GM21737 (cell line): ENCODE measurements around the gene NAA16.
"Not testable (repeated sequence)": the region's sequence is repeated elsewhere in the genome, so short reads cannot be mapped to it uniquely, and the experiment has no call there.

Source experiments
- ATAC-seq: cut with Tn5 transposase; IDR thresholded peaks from one replicate; pipeline ENCODE4 v1.9.1; 2021; ENCODE audit warnings: mild to moderate bottlenecking, moderate library complexity; ENCODE audit not compliant: unreplicated experiment

The NAA16 gene

DNA sequence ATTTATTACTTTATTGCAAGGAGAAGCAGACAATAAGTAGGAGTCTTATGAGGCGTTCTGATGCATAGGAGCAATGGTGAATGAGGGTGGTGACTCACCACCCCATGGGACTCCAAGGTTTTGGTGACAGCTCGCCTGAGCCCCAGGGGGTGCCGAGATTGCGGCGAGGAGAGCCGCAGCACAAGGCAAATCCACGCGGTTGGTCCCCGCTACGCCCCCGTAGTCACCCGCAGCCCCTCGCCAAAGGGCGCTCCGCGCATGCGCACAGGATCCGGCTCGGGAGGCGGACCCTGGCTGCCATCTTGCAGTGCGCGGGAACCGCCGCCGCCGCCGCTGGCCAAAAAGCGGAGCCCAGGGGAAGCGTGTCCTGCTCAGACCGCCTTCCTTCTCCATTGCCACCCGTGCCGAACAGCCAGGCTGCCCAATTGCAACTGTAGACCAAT lies at the start of gene NAA16:
NAA16 (plus strand) TSS at position 305 of the 443 bp plus-strand sequence. CDS start 262 bp downstream, outside the sequence.
- ATAC-seq, result peak; percentile 65

DNA sequence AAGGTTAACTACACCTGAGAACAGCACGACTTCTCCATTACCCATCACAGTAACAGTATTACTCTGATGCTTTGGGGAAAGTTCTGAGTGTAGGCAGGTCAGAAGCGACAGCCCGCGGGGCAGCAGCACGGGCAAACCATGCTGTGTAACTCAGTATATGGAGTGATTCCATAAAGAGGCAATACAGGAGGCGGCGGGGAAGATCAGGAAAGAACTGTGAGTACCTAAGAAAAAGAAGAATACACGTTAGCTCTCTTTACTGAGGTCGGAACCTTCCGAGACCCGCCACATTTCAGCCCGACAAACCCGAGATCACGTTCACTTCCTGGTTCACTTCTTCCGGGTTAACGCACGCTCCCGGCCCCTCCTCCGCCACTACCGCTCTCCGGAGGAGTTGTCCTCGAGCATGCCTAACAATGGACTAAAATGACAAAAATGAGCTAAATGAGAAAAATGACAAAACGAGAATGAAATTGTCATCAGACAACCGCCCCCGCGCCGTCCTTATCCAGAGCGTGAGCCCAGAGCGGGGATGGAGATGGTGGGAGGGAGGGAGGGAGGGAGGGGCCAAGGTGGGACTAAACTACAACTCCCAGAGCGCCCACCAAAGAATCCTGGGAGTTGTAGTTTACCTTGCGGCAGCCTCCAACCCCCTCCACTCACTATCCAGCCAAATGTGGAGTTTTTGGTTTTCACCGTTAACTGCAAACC lies 47.7 kb upstream of the NAA16 start, which contains the start of gene MTRF1:
MTRF1 (minus strand) TSS at position 316 of the 711 bp plus-strand sequence. CDS start 2,669 bp downstream, outside the sequence.
- peak; percentile 95 for ATAC-seq

DNA sequence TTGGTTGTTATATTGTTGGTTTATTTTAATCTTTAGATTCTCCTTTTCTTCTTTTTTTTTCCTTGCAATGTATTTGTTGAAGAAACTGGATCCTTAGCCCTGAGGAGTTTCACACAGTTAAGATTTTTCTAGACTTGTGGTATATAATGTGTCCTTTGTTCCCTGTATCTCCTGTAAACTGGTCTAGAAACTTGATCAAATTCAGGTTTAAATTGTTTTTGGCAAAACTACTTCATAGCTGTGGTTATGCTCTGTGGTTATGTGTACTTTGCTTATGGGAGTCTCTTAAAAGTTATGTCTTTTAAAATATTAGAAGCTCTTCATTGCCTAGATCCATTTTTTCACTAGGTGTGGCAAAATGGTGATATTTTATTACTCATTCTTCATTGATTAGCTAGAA lies 44.0 kb upstream of the NAA16 start:
- no peak for ATAC-seq

DNA sequence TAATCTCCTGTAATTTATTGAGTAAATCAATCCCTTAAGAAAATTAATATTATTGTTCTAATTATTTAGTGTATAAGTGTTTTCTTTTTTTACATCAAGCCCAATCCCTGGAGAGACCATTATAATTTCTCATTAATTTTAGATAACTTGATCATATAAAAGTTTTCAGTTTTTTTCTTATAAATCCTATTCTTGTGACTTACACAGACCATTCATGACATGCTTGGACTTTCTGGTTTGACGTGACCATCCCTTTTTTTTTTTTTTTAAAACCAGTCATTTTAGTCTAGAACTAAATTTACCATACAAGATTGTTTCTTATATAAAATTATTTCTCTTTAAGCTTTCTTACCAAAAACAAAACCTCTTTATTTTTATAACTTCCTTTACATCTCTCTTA lies 42.3 kb upstream of the NAA16 start:
- no peak for ATAC-seq

DNA sequence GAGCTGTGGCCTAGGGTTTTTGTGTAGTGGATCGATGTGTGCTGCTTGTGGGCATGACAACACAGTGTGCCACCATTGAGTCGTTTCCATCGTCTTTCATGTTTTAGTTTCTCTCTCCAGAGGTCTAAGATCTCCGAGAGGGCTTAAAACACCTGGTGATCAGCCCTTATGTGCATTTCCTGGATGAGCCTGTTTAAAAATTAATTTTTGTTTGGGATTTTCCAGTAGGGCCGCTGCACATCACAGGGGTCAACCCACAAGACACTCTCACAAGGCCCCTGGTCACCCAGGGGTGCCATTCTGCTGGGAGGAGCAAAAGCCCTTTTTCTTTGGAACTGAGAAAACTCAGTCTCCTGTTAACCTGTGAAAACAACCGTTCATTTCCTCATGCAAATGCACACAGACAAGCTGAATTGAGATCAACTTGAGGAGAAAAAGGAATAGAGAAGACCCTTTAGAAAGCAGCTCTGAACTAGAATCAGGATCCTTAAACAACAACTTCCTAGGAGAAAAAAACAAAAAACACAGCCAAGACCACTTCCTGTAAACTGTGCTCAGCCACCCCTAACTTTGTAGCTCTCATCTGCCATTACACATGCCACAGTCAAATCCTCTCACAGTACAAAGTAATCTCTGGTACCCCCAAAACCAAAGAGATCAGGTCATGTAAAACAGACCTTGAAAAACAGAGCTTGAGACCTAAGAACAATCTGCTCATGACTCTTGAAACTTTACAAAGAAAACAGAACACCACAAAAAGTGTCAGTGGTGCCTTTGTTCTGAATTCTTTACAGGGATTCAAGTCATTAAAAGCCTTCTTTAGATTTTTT lies 39.4 kb upstream of the NAA16 start:
- no peak for ATAC-seq

DNA sequence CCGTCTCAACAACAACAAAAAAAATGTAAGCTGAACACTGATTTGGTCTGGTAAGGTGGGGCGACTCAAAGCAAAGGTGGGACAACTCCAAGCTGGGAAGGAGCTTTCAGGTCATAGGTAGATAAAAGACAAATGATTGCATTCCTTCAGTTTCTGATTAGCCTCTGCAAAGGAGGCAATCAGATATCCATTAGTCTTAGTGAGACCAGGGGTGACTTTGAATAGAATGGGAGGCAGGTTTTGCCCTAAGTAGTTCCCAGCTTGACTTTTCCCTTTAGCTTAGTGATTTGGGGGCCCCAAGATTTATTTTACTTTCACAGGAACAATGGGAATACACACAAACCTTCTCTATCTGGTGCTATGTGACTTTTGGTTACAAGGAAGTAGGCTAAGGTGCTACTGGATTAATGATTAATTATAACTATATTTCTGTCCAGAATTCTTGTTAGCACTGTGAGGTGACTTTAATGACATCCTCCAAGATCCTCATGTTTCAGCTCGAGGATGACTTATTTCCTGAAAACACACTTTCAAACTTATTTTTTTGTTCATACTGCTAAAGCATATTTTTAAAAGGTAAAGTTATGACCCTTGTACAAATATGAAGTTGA lies 37.1 kb upstream of the NAA16 start:
- no peak for ATAC-seq

DNA sequence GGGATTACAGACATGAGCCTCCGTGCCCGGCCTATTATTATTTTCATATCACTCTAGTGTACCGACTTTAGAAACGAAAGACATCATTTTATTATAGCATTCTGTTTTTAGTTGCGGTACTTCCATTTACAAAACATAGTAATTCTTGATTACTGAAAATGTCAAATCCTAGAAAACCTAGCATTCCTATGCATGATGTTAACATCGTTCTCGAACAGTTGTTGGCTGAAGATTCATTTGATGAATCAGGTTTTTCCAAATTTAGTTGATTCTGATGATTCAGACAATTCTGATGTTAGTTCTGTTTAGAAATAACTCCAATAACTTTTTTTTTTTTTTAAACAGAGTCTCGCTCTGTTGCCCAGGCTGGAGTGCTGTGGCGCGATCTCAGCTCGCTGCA lies 36.2 kb upstream of the NAA16 start:
- no peak for ATAC-seq

DNA sequence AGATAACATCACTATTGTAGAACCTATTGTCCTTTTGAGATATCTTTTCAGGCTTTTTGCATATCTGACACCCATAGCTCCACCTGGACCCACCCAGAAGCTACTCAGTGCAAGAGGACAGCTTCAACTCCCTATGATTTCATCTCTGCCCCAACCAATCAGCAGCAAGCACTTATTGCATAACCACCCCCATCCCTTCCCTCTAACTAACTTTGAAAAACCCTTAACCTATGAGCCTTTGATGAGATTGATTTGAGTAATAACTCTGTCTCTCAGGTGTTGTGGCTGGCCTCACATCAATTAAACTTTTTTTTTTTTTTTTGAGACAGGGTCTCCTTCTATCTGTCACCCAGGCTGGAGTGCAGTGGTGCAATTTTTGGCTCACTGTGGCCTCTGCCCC lies 34.2 kb upstream of the NAA16 start:
- ATAC-seq, result no peak

DNA sequence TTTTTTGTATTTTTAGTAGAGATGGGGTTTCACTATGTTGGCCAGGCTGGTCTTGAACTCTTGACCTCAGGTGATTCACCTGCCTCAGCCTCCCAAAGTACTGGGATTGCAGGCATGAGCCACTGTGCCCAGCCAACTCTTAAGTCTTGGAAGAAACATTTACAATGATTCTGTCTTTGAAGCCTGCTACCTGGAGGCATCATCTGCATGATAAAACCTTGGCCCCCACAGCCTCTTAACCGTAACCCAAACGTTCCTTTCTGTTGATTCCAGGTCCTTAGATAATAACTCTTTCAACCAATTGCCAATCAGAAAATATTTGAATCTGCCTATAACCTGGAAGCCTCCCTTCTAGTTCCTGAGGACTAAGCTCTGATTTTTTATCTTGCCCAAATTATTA lies 31.9 kb upstream of the NAA16 start:
- not testable (repeated sequence) for ATAC-seq

DNA sequence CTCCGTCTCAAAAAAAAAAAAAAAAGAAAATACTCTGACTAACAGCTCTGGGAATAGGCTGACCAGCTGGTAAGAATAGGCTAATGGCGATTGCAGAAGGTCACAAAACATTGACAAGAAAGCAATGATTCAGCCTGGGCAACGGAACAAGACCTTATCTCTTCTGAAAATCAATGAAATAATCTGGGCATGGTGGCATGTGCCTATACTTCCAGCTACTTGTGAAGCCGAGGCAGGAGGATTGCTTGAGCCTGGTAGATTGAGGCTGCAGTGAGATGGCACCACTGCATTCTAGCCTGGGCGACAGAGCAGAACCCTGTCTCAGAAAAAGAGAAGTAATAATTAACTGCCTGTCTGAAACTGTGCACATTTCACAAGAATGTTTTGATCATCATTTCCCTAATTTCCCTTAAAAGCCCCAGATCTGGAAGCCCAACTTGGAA lies 28.9 kb upstream of the NAA16 start:
- no peak for ATAC-seq

DNA sequence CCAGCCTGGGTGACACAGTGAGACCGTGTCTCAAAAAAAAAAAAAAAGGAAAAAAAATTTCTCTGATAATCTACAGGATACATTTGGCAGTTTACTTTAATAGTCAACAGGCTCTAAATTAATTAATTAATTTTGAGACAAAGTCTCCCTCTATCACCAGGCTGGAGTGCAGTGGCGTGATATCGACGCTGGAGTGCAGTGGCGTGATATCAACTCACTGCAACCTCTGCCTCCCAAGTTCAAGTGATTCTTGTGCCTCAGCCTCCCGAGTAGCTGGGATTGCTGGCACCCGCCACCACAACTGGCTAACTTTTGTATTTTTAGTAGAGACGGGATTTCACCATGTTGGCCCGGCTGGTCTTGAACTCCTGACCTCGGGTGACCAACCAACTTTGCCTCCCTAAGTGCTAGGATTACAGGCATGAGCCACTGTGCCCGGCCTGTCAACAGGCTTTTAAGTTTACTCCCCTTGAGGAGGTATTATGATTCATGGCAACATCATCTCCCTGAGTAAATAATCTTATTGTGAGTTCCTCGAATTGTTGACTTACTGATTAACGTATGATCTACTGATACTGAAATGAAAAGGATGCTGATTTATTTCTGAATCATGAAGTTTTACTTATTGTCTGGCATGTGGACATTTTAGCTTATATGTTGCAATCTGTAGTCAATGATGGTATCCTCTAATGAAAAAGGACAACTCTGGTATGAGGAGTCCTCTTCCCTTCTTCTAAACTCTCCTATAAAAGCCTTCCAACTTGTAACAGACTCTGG lies 26.4 kb upstream of the NAA16 start:
- no peak for ATAC-seq

DNA sequence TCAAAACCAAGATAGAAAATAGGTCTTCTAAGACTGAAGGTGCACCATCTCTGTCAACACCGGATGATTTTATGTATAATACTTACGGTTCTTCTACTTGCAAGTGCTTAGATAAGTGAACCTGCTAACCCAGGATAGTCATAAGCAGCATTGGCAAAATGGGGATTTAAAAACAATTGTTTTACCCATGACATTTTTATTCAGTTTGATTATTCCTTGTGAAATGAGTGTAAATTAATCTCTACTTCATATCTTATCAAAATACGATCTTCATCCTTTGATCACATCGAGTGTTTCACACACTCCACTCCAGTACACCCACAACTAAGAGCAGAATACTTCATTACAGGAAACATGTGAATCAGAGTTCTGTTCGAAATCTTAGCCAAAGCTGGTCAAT lies 24.7 kb upstream of the NAA16 start:
- ATAC-seq, result no peak

DNA sequence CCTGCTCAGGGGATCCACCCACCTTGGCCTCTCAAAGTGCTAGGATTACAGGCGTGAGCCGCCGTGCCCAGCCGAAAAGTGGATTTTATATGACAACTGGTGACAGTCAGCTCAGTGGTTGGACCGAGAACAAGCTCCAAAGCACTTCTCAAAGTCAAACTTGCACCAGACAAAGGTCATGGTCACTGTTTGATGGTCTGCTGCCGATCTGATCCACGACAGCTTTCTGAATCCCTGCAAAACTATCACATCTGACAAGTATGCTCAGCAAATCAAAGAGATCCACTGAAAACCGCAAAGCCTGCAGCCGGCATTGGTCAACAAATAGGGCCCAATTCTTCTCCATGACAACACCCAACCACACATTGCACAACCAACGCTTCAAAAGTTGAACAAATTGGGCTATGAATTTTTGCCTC lies 21.6 kb upstream of the NAA16 start:
- no peak for ATAC-seq

DNA sequence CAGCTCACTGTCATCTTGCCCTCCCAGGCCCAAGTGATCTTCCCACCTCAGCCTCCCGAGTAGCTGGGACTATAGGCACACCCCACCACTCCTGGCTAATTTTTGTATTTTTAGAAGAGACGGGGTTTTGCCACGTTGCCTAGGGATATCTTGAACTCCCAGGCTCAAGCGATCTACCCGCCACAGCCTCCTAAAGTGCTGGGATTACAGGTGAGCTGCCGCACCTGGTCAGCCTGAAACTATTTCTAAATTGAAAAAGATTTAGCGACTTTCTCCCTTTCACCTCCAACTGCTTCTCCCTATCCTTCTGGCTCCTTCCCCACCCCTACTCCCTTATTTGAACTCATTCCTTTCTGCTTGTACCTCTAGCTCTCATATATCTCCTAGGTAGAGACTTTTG lies 19.8 kb upstream of the NAA16 start:
- ATAC-seq, result no peak

DNA sequence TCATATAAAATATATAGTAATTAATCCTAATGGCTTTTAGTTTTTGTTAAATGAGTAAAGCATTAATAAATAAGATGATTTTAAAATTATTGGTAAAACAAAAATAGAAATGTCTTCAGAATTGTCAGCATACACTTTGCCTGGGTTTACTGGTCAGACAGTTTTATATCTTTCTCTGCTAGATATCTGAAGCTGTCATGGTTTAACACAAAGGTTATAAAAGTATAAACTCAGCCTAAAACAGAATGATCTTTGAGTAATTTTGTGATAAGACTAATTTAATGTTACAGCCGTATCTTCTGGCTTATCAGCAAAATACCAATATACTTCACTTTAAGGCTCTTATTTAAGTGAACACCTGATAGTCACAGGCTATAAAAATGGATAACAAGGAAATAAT lies 17.8 kb upstream of the NAA16 start:
- ATAC-seq, result no peak

DNA sequence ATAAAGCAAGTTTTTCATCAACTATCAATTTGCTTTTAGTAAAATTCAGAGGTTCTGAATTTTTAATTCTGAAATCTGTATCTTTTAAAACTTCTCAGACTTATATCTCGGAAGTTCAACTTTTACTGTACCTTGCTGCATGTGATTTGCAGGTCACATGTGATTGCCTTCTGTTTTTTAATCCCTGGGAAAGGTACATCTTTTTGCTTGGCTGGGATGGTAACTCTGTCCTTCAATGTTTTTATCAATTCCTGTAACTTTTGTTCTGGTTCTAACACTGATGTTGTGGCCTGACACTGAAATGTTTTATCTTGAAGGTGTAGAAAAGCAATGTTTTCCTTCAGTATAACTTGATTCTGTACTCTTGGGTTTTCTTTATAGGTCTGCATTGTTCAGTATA lies 16.2 kb upstream of the NAA16 start:
- ATAC-seq, result no peak

DNA sequence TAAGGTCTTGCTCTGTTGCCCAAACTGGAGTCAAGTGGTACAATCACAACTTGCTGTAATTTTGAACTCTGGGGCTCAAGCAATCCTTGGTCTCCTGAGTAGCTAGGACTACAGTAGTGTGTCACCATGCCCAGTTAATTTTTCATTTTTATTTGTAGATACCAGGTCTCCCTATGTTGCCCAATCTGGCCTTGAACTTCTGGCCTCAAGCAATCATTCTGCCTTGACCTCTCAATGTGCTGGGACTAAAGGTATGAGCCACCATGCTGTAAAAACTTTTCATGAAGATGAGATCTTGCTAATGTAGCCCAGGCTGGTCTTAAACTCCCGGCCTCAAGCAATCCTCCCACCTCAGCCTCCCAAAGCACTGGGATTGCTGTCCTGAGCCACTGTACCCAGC lies 15.1 kb upstream of the NAA16 start:
- ATAC-seq, result no peak

DNA sequence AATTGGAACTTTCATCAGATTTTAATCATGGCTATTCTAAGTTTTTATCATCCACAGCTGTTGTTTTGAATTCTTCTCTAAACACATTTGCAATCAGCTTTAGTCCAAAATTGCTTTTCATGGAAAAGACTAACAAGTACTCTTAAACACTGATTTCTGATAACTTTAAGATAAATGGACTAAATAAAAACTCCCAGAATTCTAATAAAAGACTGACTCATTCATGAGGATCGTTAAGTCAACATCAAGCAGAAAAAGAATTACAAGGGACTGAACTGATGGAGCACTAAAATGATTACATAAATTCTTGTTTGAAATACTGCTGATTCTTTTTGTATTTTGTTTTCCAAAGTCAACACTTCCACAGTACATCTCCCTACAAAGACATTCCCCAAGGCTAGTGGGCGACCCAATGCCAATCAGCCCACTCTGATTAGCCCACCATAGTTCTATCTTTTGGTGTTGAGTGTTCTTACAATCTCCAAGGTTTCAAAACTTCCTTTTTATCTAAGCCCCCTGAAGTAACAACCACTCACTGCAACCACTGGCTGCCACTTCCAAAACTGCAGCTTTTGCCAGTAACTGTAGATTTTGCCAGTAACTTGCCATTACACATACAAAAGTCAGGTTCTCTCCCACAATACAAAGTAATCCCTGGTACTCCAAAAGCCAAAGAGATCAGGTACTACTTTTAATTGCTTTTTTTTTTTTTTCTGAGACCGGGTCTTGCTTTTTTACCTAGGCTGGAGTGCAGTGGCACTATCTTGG lies 14.0 kb upstream of the NAA16 start:
- no peak for ATAC-seq

DNA sequence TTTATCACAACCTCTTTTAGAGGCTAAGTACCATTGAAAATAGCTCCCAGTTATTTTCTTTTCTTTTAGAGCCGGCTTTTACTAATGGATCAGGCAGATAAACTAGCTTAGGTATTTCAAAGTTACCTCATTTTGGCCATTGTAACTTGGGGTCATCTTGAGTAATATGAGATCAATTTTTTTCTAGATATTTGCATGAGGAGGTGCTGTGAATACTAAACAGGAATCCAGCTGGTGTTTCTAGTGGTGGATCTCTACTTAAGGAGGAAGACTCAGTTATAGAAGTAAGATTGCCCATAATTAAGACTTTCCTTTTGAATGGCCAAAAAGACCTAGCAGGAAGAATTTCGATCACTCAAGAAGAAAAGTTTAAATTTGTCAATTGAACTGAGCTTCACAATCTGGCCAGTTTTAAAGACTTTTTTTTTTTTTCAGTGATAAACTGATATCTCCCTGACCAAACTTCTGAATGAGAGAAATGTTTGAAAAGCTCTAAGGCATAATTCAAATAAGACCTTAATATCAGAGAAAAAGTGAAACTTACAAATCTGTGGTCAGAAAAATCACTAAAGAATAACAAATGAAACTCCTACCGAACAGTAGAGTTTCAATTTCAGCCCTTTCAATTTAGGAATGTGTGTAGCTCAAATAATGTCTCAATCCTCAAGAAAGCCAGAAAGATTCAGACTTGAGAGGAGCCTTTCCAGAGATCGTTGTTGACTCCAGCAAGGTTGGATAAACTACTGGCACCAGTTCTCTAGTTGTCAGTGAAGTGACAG lies 11.6 kb upstream of the NAA16 start:
- ATAC-seq, result peak; percentile 49
